Motor neuron (in vitro differentiated cells): ENCODE data around the gene ATP6V1A. TPM values are rescaled to one million over a fixed set of nuclear protein-coding genes. Genes with fewer than 3 reads are reported as not detected.
"Not testable (repeated sequence)": the region's sequence is repeated elsewhere in the genome, so short reads cannot be mapped to it uniquely, and the experiment has no call there.

Source experiments
- ATAC-seq, 8 experiments: fragments of 200-7000 bp; cut with Tn5 transposase; replicated peaks in 6 of 8; 2 replicates each; pipeline ENCODE4 v1.8.0; 2021; ENCODE audit warnings: mild to moderate bottlenecking in 8 of 8, moderate library complexity in 8 of 8
- H3K27ac ChIP-seq, 2 donors: fragments of 250-450 bp; sonication (Bioruptor Pico); 2 replicates each; pipeline ENCODE4 v1.9.0; 2021; ENCODE audit warnings: antibody characterized with exemption in 2 of 2, mild to moderate bottlenecking in 2 of 2, moderate library complexity in 1 of 2
- H3K4me1 ChIP-seq, 2 donors: fragments of 250-450 bp; sonication (Bioruptor Pico); replicated peaks in 1 of 2; 2 replicates each; pipeline ENCODE4 v1.6.1; 2021; ENCODE audit warnings: antibody characterized with exemption in 2 of 2, mild to moderate bottlenecking in 2 of 2, moderate library complexity in 1 of 2
- H3K4me3 ChIP-seq, 5 donors: fragments of 250-450 bp; sonication (Bioruptor Pico); 2 replicates each; pipeline ENCODE4 v1.9.0; 2021; ENCODE audit warnings: antibody characterized with exemption in 5 of 5, mild to moderate bottlenecking in 5 of 5, moderate library complexity in 4 of 5
- WGBS, 10 experiments: fragments of 450-650 bp; shearing (Covaris generic); methylation state at CpG; one replicate each; pipeline ENCODE4 v1.0.0; 2022; 5-methylcytosine and 5-hydroxymethylcytosine counted together
- in situ Hi-C, 9 experiments: fragments of 400-800 bp; cut with MboI; loops; one replicate each; pipeline ENCODE4 v1.15.0; 2021; ENCODE audit warnings: low sequenced_read_pairs in 9 of 9, low pct_unique_long_range_greater_than_20kb in 2 of 9; ENCODE audit not compliant: unreplicated experiment in 9 of 9
- total RNA-seq, 8 experiments: library from RNA; unstranded; fragments of 300-600 nt; gene quantifications; 2 replicates each; pipeline versions ENCODE4 v1.2.3 to v1.2.4, GENCODE V29; 2022

The ATP6V1A gene
- total RNA-seq, 8 experiments from 2014 or later: 48.9 to 129 (median 94.7) TPM

DNA sequence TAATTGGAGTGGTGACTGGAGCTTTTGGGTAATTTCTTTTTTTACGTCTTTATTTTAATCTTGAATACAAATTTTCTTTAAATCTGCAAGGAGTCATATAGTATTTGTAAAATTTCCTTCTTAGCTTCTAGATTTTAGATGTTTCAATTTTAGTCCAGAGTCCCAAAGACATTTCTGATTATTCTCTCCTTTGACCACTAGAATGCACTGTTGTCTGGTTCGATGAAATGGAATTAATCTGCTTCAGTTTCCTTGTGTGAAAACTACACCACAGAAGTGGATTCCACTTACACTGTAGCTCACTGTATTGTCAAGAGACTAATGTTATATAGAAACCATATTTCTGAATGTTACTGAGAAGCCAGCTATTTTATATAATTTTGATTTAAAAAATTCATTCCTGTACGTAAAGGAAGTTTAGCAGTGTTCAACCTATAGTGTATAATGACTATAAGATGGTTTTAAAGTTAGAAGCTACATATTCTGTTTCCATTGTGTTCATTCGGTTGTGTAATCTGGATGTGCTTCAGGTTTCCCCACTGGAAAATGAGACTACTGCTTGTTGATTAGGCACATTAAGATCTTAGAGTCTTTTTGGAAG, 97.9 kb downstream of the ATP6V1A start:
- peak in 3 of 8 experiments; percentile 29 to 59 (median 44) for ATAC-seq
- no peaks in the 10 kb centered on the region for H3K4me1 ChIP-seq
- 13 to 84% (median 41%) methylated on average over 1 to 4 of the region's 4 CpGs for WGBS, 10 experiments
- in situ Hi-C loops: loop anchor here in 2 of 9 experiments (10.0 to 25.0 kb wide), 3 partner anchors 70 to 1968 kb away; partner anchors contain the start of genes CCDC191 (in 1 of the 2) and QTRT2 (in 1 of the 2)
- H3K4me3 ChIP-seq: no peak overlapping the region
- no peak overlapping the region for H3K27ac ChIP-seq

DNA sequence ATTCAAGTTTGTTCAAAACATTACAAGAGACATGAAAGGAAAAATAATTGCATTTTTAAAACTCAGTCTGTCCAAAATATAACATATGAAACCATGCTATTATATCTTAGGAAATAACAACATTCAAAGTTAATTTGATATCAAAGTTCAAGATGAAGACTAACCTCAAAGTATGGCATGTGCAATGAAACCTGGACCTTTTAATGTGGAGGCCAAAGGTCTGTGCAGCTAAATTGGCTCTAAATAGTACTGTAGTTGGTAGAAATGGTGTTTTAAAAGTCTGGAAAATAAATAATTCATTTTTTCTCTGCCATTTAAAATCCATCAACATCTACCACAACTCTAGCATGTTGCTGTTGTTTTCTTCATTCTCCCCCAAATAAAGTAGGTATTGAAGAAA, 100.4 kb downstream of the ATP6V1A start:
- in situ Hi-C loops: loop anchor here in 2 of 9 experiments (10.0 to 25.0 kb wide), 3 partner anchors 68 to 1965 kb away; partner anchors contain the start of genes CCDC191 (in 1 of the 2) and QTRT2 (in 1 of the 2)
- H3K4me3 ChIP-seq: no peak overlapping the region
- no peaks in the 10 kb centered on the region for H3K4me1 ChIP-seq
- no peak for ATAC-seq
- H3K27ac ChIP-seq: no peak overlapping the region

- in situ Hi-C loops: loop anchor here in 2 of 9 experiments (10.0 to 25.0 kb wide), 3 partner anchors 67 to 1964 kb away; partner anchors contain the start of genes CCDC191 (in 1 of the 2) and QTRT2 (in 1 of the 2)
- no peaks in the 10 kb centered on the region for H3K4me1 ChIP-seq
- ATAC-seq: peak in 1 of 8 experiments; percentile 36
- H3K4me3 ChIP-seq: no peak overlapping the region
- WGBS, 10 experiments: 78 to 100% (median 83%) methylated on average over 1 to 2 of the region's 2 CpGs; no CpG with 5 or more reads in 4 of the 10 experiments
- H3K27ac ChIP-seq: no peak overlapping the region
Measured at GRCh38 chr3:113847664-113848461, 101.0 kb downstream of the ATP6V1A start.

- not testable (repeated sequence) for ATAC-seq, H3K27ac ChIP-seq, H3K4me3 ChIP-seq, H3K4me1 ChIP-seq
- in situ Hi-C loops: loop anchor here in 2 of 9 experiments (10.0 to 25.0 kb wide), 3 partner anchors 66 to 1963 kb away; partner anchors contain the start of genes CCDC191 (in 1 of the 2) and QTRT2 (in 1 of the 2)
- WGBS, 10 experiments: 50 to 100% (median 100%) methylated on average over 1 to 2 of the region's 3 CpGs; no CpG with 5 or more reads in 3 of the 10 experiments
Measured at GRCh38 chr3:113849071-113849470, 102.2 kb downstream of the ATP6V1A start.

DNA sequence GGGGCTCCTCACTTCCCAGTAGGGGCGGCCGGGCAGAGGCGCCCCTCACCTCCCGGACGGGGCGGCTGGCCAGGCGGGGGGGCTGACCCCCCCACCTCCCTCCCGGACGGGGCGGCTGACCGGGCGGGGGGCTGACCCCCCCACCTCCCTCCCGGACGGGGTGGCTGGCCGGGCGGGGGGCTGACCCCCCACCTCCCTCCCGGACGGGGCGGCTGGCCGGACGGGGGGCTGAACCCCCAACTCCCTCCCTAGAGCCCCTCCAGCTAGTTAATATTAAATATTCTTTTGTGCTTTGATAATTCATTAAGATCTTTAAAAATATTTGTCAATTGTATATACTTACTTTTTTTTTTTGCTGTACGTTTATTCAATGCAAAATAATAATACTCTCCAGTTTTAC, 103.0 kb downstream of the ATP6V1A start:
- not testable (repeated sequence) for H3K4me3 ChIP-seq, H3K27ac ChIP-seq, H3K4me1 ChIP-seq, ATAC-seq
- 14 to 83% (median 60%) methylated on average over 1 of the region's 22 CpGs; no CpG with 5 or more reads in 4 of the 10 experiments for WGBS, 10 experiments
- in situ Hi-C loops: loop anchor here in 2 of 9 experiments (10.0 to 25.0 kb wide), 3 partner anchors 65 to 1962 kb away; partner anchors contain the start of genes CCDC191 (in 1 of the 2) and QTRT2 (in 1 of the 2)

DNA sequence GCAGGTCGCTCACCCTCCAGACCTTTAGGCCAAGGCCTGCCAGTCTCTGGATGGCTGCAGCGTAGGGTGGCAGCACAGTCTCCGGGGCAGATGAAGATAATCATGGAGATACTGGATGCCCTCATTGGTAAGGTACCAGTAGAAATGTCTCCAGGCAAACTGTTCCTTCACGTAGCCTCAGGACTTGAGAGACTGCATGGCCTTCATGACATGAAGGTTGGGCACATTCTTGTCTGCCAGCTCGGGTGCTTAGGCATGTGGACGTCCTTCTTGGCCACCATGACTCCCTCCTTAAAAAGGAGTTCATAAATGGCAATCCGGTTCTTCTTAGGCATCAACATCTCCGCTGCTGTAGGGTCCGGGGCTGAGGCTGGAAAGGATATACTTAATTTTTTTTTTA, 103.6 kb downstream of the ATP6V1A start:
- ATAC-seq, H3K4me3 ChIP-seq, H3K4me1 ChIP-seq, H3K27ac ChIP-seq, in situ Hi-C loops: not testable (repeated sequence)
- 66 to 97% (median 93%) methylated on average over 2 to 5 of the region's 9 CpGs; no CpG with 5 or more reads in 4 of the 10 experiments for WGBS, 10 experiments

- no peak for ATAC-seq
- in situ Hi-C loops: no loop called here
Measured at GRCh38 chr3:113852506-113852905, 105.7 kb downstream of the ATP6V1A start.

More at GRCh38 chr3:113852506-113852905, 105.7 kb downstream of the ATP6V1A start:
- H3K4me3 ChIP-seq: no peak overlapping the region
- no peaks in the 10 kb centered on the region for H3K4me1 ChIP-seq
- WGBS, 10 experiments: 25 to 91% (median 81%) methylated on average over 1 to 3 of the region's 3 CpGs
- H3K27ac ChIP-seq: no peak overlapping the region

Other genes with a start within 250 kb of the ATP6V1A start
- 10 to 100 TPM in 5 of 8 experiments, 1 to 10 TPM in 3; 6.5 to 22.0 (median 16.8) TPM for gene SPICE1, start 231.9 kb upstream of the ATP6V1A start, total RNA-seq
- gene SIDT1, start 214.5 kb upstream of the ATP6V1A start, total RNA-seq: 1 to 10 TPM in 2 of 8 experiments, under 1 TPM in 4, not detected in 2; 0.33 to 6.1 (median 0.66) TPM
- 10 to 100 TPM in 4 of 8 experiments, 1 to 10 TPM in 4; 8.2 to 16.8 (median 9.7) TPM for gene USF3, start 50.4 kb upstream of the ATP6V1A start, total RNA-seq
- 100 to 1,000 TPM in 3 of 8 experiments, 10 to 100 TPM in 5; 34.0 to 108 (median 72.5) TPM for gene NAA50, start 786 bp upstream of the ATP6V1A start, total RNA-seq
- gene GRAMD1C, start 91.8 kb downstream of the ATP6V1A start, total RNA-seq: 1 to 10 TPM in 7 of 8 experiments, under 1 TPM in 1; 0.45 to 6.1 (median 2.6) TPM
- 1 to 10 TPM in 7 of 8 experiments, under 1 TPM in 1; 0.46 to 3.5 (median 2.1) TPM for gene ZDHHC23, start 201.0 kb downstream of the ATP6V1A start, total RNA-seq